IMR-90 (cell line): Measurements from ENCODE around the gene RTEL1. TPM values are rescaled to one million over a fixed set of nuclear protein-coding genes. Genes with fewer than 3 reads are reported as not detected.

Experiments
- ATAC-seq: fragments of 200-7000 bp; cut with Tn5 transposase; 2 replicates; pipeline ENCODE4 v1.9.1; 2020; ENCODE audit warnings: low read depth, mild to moderate bottlenecking, moderate library complexity
- BruUV-seq: library from RNA; stranded (reverse); fragments of 400-500 nt; replicated peaks from 2 replicates; lab custom pipeline; 2021; lab: Mats Ljungman, UMichigan
- CTCF ChIA-PET: fragments of 300-600 bp; formaldehyde crosslinking; extraction: SDS; loops from one replicate; lab custom pipeline; 2021; ENCODE audit warnings: antibody characterized with exemption; lab: Yijun Ruan, JAX
- POLR2A ChIA-PET: fragments of 300-600 bp; sonication (Branson Sonifier 250); formaldehyde crosslinking; loops from one replicate; lab custom pipeline; 2022; ENCODE audit warnings: antibody characterized with exemption; ENCODE audit not compliant: unreplicated experiment; lab: Charles Lee
- DNase-seq: peaks from one replicate; pipeline ENCODE4 v3.0.0; 2013
- H2AFZ ChIP-seq: replicated peaks from 2 replicates; pipeline ENCODE3; 2013; ENCODE audit warnings: low read length, mild to moderate bottlenecking; ENCODE audit not compliant: poor library complexity
- H2AK5ac ChIP-seq: 2 replicates; pipeline ENCODE4 v1.6.1; 2013; ENCODE audit warnings: low read depth, low read length, inconsistent platforms
- H2AK9ac ChIP-seq: replicated peaks from 2 replicates; pipeline ENCODE3; 2013; ENCODE audit warnings: mild to moderate bottlenecking, low read depth, low read length, moderate library complexity; ENCODE audit not compliant: poor library complexity
- H2BK120ac ChIP-seq: 2 replicates; pipeline ENCODE4 v1.6.1; 2013; ENCODE audit warnings: low read depth, low read length, inconsistent platforms
- H2BK15ac ChIP-seq: 3 replicates; pipeline ENCODE4 v1.6.1; 2013; ENCODE audit warnings: low read depth, low read length, inconsistent platforms
- H2BK20ac ChIP-seq: 2 replicates; pipeline ENCODE4 v1.6.1; 2013; ENCODE audit warnings: low read depth, mild to moderate bottlenecking, inconsistent platforms, low read length, moderate library complexity
- H2BK5ac ChIP-seq: 2 replicates; pipeline ENCODE4 v1.6.1; 2013; ENCODE audit warnings: mild to moderate bottlenecking, low read depth, low read length, inconsistent platforms; ENCODE audit not compliant: poor library complexity, severe bottlenecking
- H3K14ac ChIP-seq: replicated peaks from 2 replicates; pipeline ENCODE4 v1.6.1; 2013; ENCODE audit warnings: low read depth, low read length, inconsistent platforms
- H3K18ac ChIP-seq: 2 replicates; pipeline ENCODE4 v1.6.1; 2013; ENCODE audit warnings: low read depth, low read length, control low read depth
- H3K23ac ChIP-seq: 2 replicates; pipeline ENCODE4 v1.6.1; 2013; ENCODE audit warnings: low read depth, low read length, inconsistent platforms
- H3K27ac ChIP-seq: 2 replicates; pipeline ENCODE4 v1.5.1; 2013; ENCODE audit warnings: mild to moderate bottlenecking, control low read depth, low read length; ENCODE audit not compliant: insufficient read depth
- H3K27me3 ChIP-seq: 2 replicates; pipeline ENCODE4 v1.6.1; 2013; ENCODE audit warnings: low read length; ENCODE audit not compliant: control insufficient read depth, insufficient read depth
- H3K36me3 ChIP-seq: 2 replicates; pipeline ENCODE4 v1.6.1; 2013; ENCODE audit warnings: low read length, mixed read lengths; ENCODE audit not compliant: control insufficient read depth, insufficient read depth
- H3K4ac ChIP-seq: 2 replicates; pipeline ENCODE4 v1.6.1; 2013; ENCODE audit warnings: low read depth, low read length, inconsistent platforms
- H3K4me1 ChIP-seq: 2 replicates; pipeline ENCODE4 v1.6.1; 2013; ENCODE audit warnings: low read length, mixed read lengths; ENCODE audit not compliant: control insufficient read depth, insufficient read depth
- H3K4me2 ChIP-seq: 2 replicates; pipeline ENCODE4 v1.6.1; 2013; ENCODE audit warnings: low read depth, mild to moderate bottlenecking, control low read depth, low read length, moderate library complexity
- H3K4me3 ChIP-seq: 2 replicates; pipeline ENCODE4 v1.5.1; 2013; ENCODE audit warnings: low read depth, mild to moderate bottlenecking, control low read depth, low read length, moderate library complexity; ENCODE audit not compliant: insufficient read depth
- H3K56ac ChIP-seq: 2 replicates; pipeline ENCODE4 v1.6.1; 2013; ENCODE audit warnings: low read length, inconsistent platforms; ENCODE audit not compliant: insufficient read depth; ENCODE audit errors: extremely low read depth
- H3K79me1 ChIP-seq, 2 experiments: 2 replicates each; pipeline ENCODE4 v1.6.1; 2013; ENCODE audit warnings: low read length in 2 of 2, inconsistent platforms in 1 of 2, low read depth in 1 of 2
- H3K9ac ChIP-seq: 2 replicates; pipeline ENCODE4 v1.6.1; 2013; ENCODE audit warnings: low read depth, low read length, control low read depth
- H3K9me1 ChIP-seq: 2 replicates; pipeline ENCODE4 v1.6.1; 2013; ENCODE audit warnings: low read length, inconsistent platforms; ENCODE audit not compliant: insufficient read depth
- H3K9me3 ChIP-seq: 2 replicates; pipeline ENCODE4 v1.6.1; 2013; ENCODE audit warnings: low read length; ENCODE audit not compliant: control insufficient read depth, insufficient read depth
- H4K20me1 ChIP-seq: 2 replicates; pipeline ENCODE4 v1.6.1; 2013; ENCODE audit warnings: low read length, inconsistent platforms; ENCODE audit not compliant: insufficient read depth
- H4K5ac ChIP-seq: 2 replicates; pipeline ENCODE4 v1.6.1; 2013; ENCODE audit warnings: mild to moderate bottlenecking, low read depth, low read length, control low read depth
- H4K8ac ChIP-seq, 2 experiments: 2 replicates each; pipeline ENCODE4 v1.6.1; 2013; ENCODE audit warnings: low read depth in 2 of 2, low read length in 2 of 2, control low read depth in 1 of 2, inconsistent platforms in 1 of 2
- H4K91ac ChIP-seq: 2 replicates; pipeline ENCODE4 v1.6.1; 2013; ENCODE audit warnings: low read depth, low read length, inconsistent platforms; ENCODE audit not compliant: insufficient read depth
- BHLHE40 ChIP-seq: fragments of 150-350 bp; IDR thresholded peaks from 2 replicates; pipeline ENCODE4 v1.6.1; 2016; ENCODE audit warnings: mild to moderate bottlenecking, low read depth, low read length
- CEBPB ChIP-seq: IDR thresholded peaks from 2 replicates; pipeline ENCODE4 v1.6.1; 2012; ENCODE audit warnings: low read depth, low read length, improper control_type of control experiment
- CHD1 ChIP-seq: IDR thresholded peaks from 2 replicates; pipeline ENCODE4 v1.6.1; 2012; ENCODE audit warnings: low read depth, low read length, improper control_type of control experiment
- FOS ChIP-seq: fragments of 150-350 bp; IDR thresholded peaks from 2 replicates; pipeline ENCODE4 v1.6.1; 2016; ENCODE audit warnings: low read depth, low read length
- MAZ ChIP-seq: IDR thresholded peaks from 2 replicates; pipeline ENCODE4 v1.6.1; 2012; ENCODE audit warnings: low read depth, mild to moderate bottlenecking, low read length, improper control_type of control experiment, moderate library complexity, borderline replicate concordance
- MXI1 ChIP-seq: IDR thresholded peaks from 2 replicates; pipeline ENCODE4 v1.6.1; 2012; ENCODE audit warnings: low read depth, mild to moderate bottlenecking, low read length, moderate library complexity, borderline replicate concordance
- NFE2L2 ChIP-seq: fragments of 150-350 bp; IDR thresholded peaks from 2 replicates; pipeline ENCODE4 v1.6.1; 2016; ENCODE audit warnings: low read depth, mild to moderate bottlenecking, low read length
- RAD21 ChIP-seq: IDR thresholded peaks from 2 replicates; pipeline ENCODE4 v1.6.1; 2012; ENCODE audit warnings: low read length, improper control_type of control experiment
- RCOR1 ChIP-seq: IDR thresholded peaks from 2 replicates; pipeline ENCODE4 v1.6.1; 2012; ENCODE audit warnings: mild to moderate bottlenecking, low read length, improper control_type of control experiment; ENCODE audit not compliant: insufficient replicate concordance
- SMC3 ChIP-seq: fragments of 150-350 bp; IDR thresholded peaks from 2 replicates; pipeline ENCODE4 v1.6.1; 2016; ENCODE audit warnings: low read depth, mild to moderate bottlenecking, antibody characterized with exemption, low read length, moderate library complexity
- WGBS, 2 experiments: methylation state at CpG; one replicate each; pipeline versions ENCODE4 v1.1.5 to v1.1.7; 2013; ENCODE audit warnings: missing lambda C conversion rate in 2 of 2; ENCODE audit not compliant: insufficient read length in 1 of 2; ENCODE audit errors: extremely low coverage in 2 of 2; 5-methylcytosine and 5-hydroxymethylcytosine counted together
- dilution Hi-C: fragments of 300-500 bp; cut with HindIII; formaldehyde crosslinking; loops from one replicate; pipeline ENCODE4 v1.14.3; 2018; ENCODE audit warnings: low sequenced_read_pairs; ENCODE audit not compliant: unreplicated experiment
- in situ Hi-C: fragments of 300-500 bp; cut with MboI; formaldehyde crosslinking; loops from 3 replicates; pipeline ENCODE4 v1.14.3; 2019; ENCODE audit warnings: low sequenced_read_pairs, inconsistent platforms, mixed read lengths
- intact Hi-C: fragments of 100-400 bp; cut with micrococcal nuclease; formaldehyde crosslinking; loops from 2 replicates; pipeline ENCODE4 v1.10.0; 2022
- polyA plus RNA-seq, 3 experiments: library from polyadenylated mRNA; depleted of rRNA; stranded (reverse); fragments of >200 nt; gene quantifications; 2 replicates each; pipeline ENCODE4 v1.2.3, GENCODE V29; 2012; ENCODE audit warnings: low replicate concordance in 1 of 3
- total RNA-seq: library from RNA; depleted of rRNA; stranded (reverse); fragments of >200 nt; gene quantifications from 2 replicates; pipeline ENCODE4 v1.2.3, GENCODE V29; 2012
- TF ChIP-seq, protein P1 (sequence below): fragments of 150-350 bp; IDR thresholded peaks from 2 replicates; pipeline ENCODE4 v1.6.1; 2017; ENCODE audit warnings: mild to moderate bottlenecking, antibody characterized with exemption, low read length, low read depth
- TF ChIP-seq, protein P2 (sequence below): fragments of 150-350 bp; IDR thresholded peaks from 2 replicates; pipeline ENCODE4 v1.6.1; 2016; ENCODE audit warnings: low read depth, mild to moderate bottlenecking, low read length, moderate library complexity, borderline replicate concordance

Gene RTEL1
- total and polyA plus RNA-seq, 2 of the 4 experiments (the other 2 are of a cell fraction) = 14.7 to 18.8 TPM

DNA sequence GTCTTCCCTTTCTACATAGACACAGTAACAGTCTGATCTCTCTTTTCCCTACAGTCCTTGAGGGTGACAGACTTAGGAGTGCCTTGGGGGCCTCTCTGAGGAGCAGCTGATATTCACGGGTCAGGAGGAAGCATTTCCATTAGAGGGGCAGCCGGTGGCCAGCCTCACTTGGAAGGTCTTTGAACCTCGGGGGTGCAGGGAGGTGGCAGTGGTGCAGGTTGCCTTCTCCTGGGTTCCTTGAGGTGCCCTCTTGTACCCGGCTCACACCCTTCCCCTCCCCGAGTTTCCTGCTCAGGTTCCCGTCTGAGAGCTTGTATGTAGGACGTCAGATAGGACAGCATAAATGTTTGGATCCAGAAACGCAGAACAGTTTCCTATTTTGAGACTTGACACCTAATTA, 2.5 kb downstream of the RTEL1 start:
- no peak for TF ChIP-seq MXI1
- TF ChIP-seq SMC3 = no peak
- TF ChIP-seq, protein P1, sequence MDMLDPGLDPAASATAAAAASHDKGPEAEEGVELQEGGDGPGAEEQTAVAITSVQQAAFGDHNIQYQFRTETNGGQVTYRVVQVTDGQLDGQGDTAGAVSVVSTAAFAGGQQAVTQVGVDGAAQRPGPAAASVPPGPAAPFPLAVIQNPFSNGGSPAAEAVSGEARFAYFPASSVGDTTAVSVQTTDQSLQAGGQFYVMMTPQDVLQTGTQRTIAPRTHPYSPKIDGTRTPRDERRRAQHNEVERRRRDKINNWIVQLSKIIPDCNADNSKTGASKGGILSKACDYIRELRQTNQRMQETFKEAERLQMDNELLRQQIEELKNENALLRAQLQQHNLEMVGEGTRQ = no peak
- TF ChIP-seq NFE2L2 = no peak
- no peak for TF ChIP-seq RAD21
- no peak for TF ChIP-seq BHLHE40
- TF ChIP-seq FOS = no peak
- TF ChIP-seq CEBPB = no peak
- TF ChIP-seq CHD1 = no peak
- TF ChIP-seq RCOR1 = no peak
- TF ChIP-seq, protein P2, sequence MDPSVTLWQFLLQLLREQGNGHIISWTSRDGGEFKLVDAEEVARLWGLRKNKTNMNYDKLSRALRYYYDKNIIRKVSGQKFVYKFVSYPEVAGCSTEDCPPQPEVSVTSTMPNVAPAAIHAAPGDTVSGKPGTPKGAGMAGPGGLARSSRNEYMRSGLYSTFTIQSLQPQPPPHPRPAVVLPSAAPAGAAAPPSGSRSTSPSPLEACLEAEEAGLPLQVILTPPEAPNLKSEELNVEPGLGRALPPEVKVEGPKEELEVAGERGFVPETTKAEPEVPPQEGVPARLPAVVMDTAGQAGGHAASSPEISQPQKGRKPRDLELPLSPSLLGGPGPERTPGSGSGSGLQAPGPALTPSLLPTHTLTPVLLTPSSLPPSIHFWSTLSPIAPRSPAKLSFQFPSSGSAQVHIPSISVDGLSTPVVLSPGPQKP = no peak
- TF ChIP-seq MAZ = no peak
- Histone ChIP-seq H3K79me1 (peaks cover 18 to 57% of the 10 kb centered on the region in 2 experiments), H3K4me3 (no peak overlapping the region), H4K91ac (no peak overlapping the region), H2BK120ac (no peak overlapping the region), H2AK9ac (no peak overlapping the region), H3K9me3 (no peaks in the 10 kb centered on the region), H2BK15ac (no peak overlapping the region), H4K20me1 (peaks cover 3% of the 10 kb centered on the region; the same call in 1 of the 2 replicates), H3K14ac (no peak overlapping the region), H2AK5ac (no peak overlapping the region), H4K8ac (no peak overlapping the region), H2AFZ (no peak overlapping the region), H3K18ac (no peak overlapping the region), H3K4ac (no peak overlapping the region), H2BK20ac (no peak overlapping the region), H3K9ac (no peak overlapping the region), H3K27me3 (no peaks in the 10 kb centered on the region), H2BK5ac (no peak overlapping the region), H3K4me1 (peaks cover 13% of the 10 kb centered on the region), H3K4me2 (no peak overlapping the region), H3K56ac (no peak overlapping the region), H3K36me3 (peaks cover 33% of the 10 kb centered on the region; the same call in 1 of the 2 replicates), H3K23ac (no peak overlapping the region), H3K9me1 (0 out of 2 replicates have a peak, but pooled peaks cover 8% of the 10 kb centered on the region), H4K5ac (no peak overlapping the region), H3K27ac (no peak overlapping the region)
- ATAC-seq = no peak
- WGBS, 2 experiments = 40% methylated on average over 1 of the region's 8 CpGs; no CpG with 5 or more reads in 1 of the 2 experiments
- DNase-seq = no peak
- intact Hi-C loops (no loop called here), dilution Hi-C loops (no loop called here), in situ Hi-C loops (no loop called here)
- CTCF ChIA-PET = no interaction called here
- POLR2A ChIA-PET = no interaction called here
- BruUV-seq = no TSS peak
